Measurements from ENCODE around the gene MSN.

Gene MSN

GRCh38 chrX:65695849-65696449 lies 28.5 kb downstream of the MSN start:
- TF ChIP-seq SIN3A (IDR thresholded peaks at IDR 0.05; ENCODE audit: borderline replicate concordance, insufficient read depth, low read length) (no peak), FOXP2 (optimal IDR thresholded peaks at IDR 0.05; ENCODE audit: borderline replicate concordance, extremely low read depth, extremely low read length, insufficient read depth) (no peak), POLR2AphosphoS5 (IDR thresholded peaks at IDR 0.05; ENCODE audit: low read depth, low read length) (no peak), TAF1 (IDR thresholded peaks at IDR 0.05; ENCODE audit: borderline replicate concordance, insufficient read depth, low read length) (no peak), REST (IDR thresholded peaks at IDR 0.05; ENCODE audit: insufficient read depth in 1 of 2, low read depth in 2 of 2, low read length in 2 of 2) (no peak)

GRCh38 chrX:65696613-65697012 lies 29.2 kb downstream of the MSN start:
- TF ChIP-seq SIN3A (IDR thresholded peaks at IDR 0.05; ENCODE audit: borderline replicate concordance, insufficient read depth, low read length): no peak
- no peak for TF ChIP-seq REST (IDR thresholded peaks at IDR 0.05; ENCODE audit: insufficient read depth in 1 of 2, low read depth in 2 of 2, low read length in 2 of 2)
- TF ChIP-seq POLR2AphosphoS5 (IDR thresholded peaks at IDR 0.05; ENCODE audit: low read depth, low read length): no peak
- no peak for TF ChIP-seq TAF1 (IDR thresholded peaks at IDR 0.05; ENCODE audit: borderline replicate concordance, insufficient read depth, low read length)
- TF ChIP-seq FOXP2 (optimal IDR thresholded peaks at IDR 0.05; ENCODE audit: borderline replicate concordance, extremely low read depth, extremely low read length, insufficient read depth): no peak

- no peak for TF ChIP-seq SIN3A (IDR thresholded peaks at IDR 0.05; ENCODE audit: borderline replicate concordance, insufficient read depth, low read length)
- TF ChIP-seq REST (IDR thresholded peaks at IDR 0.05; ENCODE audit: insufficient read depth in 1 of 2, low read depth in 2 of 2, low read length in 2 of 2): no peak
- TF ChIP-seq POLR2AphosphoS5 (IDR thresholded peaks at IDR 0.05; ENCODE audit: low read depth, low read length): no peak
- no peak for TF ChIP-seq TAF1 (IDR thresholded peaks at IDR 0.05; ENCODE audit: borderline replicate concordance, insufficient read depth, low read length)
- no peak for TF ChIP-seq FOXP2 (optimal IDR thresholded peaks at IDR 0.05; ENCODE audit: borderline replicate concordance, extremely low read depth, extremely low read length, insufficient read depth)
Measured at GRCh38 chrX:65697211-65697641, 29.8 kb downstream of the MSN start.

GRCh38 chrX:65697915-65698796 lies 30.7 kb downstream of the MSN start:
- no peak for TF ChIP-seq POLR2AphosphoS5 (IDR thresholded peaks at IDR 0.05; ENCODE audit: low read depth, low read length)

- TF ChIP-seq REST (IDR thresholded peaks at IDR 0.05; ENCODE audit: insufficient read depth in 1 of 2, low read depth in 2 of 2, low read length in 2 of 2) (no peak), TAF1 (IDR thresholded peaks at IDR 0.05; ENCODE audit: borderline replicate concordance, insufficient read depth, low read length) (no peak), SIN3A (IDR thresholded peaks at IDR 0.05; ENCODE audit: borderline replicate concordance, insufficient read depth, low read length) (no peak), FOXP2 (optimal IDR thresholded peaks at IDR 0.05; ENCODE audit: borderline replicate concordance, extremely low read depth, extremely low read length, insufficient read depth) (no peak), POLR2AphosphoS5 (IDR thresholded peaks at IDR 0.05; ENCODE audit: low read depth, low read length) (no peak)
Measured at GRCh38 chrX:65702956-65703355, 35.5 kb downstream of the MSN start.

Measured in PFSK-1 (cell line).